ENCODE data around the gene RAC2.

The RAC2 gene

DNA sequence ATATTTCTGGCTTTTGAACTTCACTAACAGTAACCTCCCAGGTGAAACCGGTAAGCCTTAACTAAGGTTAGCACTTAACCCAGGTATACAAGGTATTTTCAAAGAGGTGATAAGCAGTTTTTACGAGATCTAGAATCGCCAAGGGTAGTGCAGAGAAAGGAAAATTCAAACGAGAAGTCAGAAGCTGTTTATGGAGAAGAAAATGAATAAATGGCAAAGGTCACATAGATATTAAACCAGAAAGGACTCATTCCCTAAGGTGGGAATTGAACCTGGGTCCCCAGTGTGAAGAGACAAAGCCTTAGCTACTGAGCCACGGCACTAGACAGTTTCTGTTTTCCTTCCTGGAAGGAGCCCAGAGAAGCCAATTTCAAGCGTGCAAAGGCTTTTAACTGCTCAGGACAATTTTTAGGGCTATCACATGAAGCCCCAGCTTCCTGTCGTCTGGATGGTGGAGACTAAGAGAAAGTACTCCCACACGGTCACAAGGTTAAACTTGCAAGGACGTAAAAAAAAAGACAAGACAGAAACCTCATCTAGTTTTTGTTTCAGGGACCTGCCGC is 50.4 kb downstream of the RAC2 start:
- no peak for TF ChIP-seq CTCF (IDR thresholded peaks at IDR 0.05; ENCODE audit: low read depth, low read length)
- H3K4me3 ChIP-seq (ENCODE audit: low read depth, low read length), result no peak overlapping the region

GRCh38 chr22:37192741-37193140 is 51.3 kb downstream of the RAC2 start:
- TF ChIP-seq CTCF (IDR thresholded peaks at IDR 0.05; ENCODE audit: low read depth, low read length), result no peak
- no peak overlapping the region for H3K4me3 ChIP-seq (ENCODE audit: low read depth, low read length)

- no peak for TF ChIP-seq CTCF (IDR thresholded peaks at IDR 0.05; ENCODE audit: low read depth, low read length)
- H3K4me3 ChIP-seq (ENCODE audit: low read depth, low read length), result no peak overlapping the region
These were observed 51.9 kb downstream of the RAC2 start for GRCh38 chr22:37192204-37192603.

DNA sequence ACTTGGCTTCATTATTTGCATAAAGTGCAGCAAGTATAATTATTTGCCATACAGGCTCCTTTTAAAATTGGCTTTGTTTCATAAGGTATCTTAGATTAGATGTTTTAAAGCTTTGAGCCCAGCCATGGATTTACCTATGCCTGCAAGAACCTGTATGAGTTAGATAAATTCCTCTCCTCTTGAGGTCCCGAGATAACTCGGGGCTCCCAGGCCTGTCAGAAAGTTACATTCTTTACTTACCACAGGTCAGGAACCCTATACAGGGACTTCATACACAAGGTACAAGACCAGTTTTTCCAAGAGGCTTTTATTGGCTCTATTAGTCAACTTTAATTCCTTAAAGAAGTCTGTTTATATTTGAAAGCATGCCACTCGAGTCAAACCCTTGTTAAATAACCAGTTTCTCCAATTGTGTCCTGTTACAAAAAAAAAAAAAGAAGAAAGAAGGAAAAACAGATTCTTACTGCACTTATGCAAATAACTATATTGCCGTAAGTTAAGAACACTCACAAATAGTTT is 53.7 kb downstream of the RAC2 start:
- no peak overlapping the region for H3K4me3 ChIP-seq (ENCODE audit: low read depth, low read length)
- no peak for TF ChIP-seq CTCF (IDR thresholded peaks at IDR 0.05; ENCODE audit: low read depth, low read length)

DNA sequence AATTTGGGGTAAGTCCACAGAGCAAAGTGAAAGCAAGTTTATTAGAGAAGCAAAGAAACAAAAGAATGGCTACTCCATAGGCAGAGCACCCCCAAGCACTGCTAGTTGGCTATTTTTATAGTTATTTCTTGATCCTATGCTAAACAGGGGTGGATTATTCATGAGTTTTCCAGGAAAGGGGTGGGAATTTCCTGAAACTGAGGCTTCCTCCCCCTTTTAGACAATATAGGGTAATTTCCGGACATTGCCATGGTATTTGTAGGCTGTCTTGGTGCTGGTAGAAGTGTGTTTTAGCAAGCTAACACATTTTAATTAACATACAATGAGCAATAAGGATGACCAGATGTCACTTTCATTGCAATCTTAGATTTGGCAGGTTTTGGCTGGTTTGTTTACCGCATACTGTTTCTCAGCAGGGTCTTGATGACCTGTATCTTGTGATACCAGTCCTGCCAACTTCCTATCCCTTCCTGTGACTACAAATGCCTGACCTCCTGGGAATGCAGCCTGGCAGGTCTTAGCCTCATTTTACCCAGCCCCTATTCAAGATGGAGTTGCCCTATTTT is 55.1 kb downstream of the RAC2 start:
- H3K4me3 ChIP-seq (ENCODE audit: low read depth, low read length), result no peak overlapping the region
- no peak for TF ChIP-seq CTCF (IDR thresholded peaks at IDR 0.05; ENCODE audit: low read depth, low read length)

DNA sequence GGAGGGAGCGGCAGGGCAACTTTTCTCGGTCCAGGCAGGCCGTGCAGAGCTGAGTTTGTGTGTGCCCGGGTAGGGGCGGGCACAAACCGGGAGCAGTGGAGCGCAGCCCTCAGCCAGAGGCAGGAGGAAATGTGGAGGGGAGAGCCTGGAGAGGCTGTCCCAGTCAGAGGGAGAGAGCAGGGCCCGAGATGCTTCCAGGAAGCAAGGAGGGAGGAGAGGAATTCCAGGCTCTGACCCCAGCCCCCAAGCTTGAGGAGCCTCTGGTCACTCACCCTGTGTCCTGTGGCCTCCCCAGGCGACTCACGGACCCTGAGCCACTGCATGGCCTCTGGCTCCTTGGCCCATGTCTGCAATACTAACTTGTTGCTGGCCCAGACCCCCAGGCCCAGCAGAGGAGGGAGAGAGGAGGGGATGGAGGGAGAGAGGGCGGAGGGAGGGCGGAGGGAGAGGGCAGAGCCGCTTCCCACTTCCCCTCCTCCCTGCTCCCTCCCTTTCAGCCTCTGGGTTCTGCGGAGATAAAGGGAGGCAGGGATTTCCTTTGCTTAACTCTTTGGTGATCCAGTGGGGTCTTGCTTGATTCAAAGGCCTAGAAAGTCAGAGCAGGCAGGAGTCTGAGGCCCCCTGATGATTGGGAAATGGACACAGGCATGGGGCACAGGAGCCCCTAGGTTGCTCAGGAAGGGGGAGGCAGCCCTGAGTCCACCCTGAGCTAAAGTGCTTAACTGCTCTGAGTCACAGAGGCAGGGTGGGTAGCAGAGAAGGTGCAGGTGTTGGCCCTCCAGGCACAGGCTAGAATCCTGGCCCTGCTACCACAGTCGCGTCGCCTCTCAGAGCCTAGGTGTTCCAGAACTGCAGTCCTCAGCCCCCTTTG is 55.9 kb downstream of the RAC2 start, which contains the start of gene C1QTNF6:
TSS of gene C1QTNF6 (minus strand) at position 357 of the 871 bp plus-strand sequence. CDS start at position 323, 34 bp downstream.
- H3K4me3 ChIP-seq (ENCODE audit: low read depth, low read length), result peak within 1 kb of the TSS; percentile 68
- TF ChIP-seq CTCF (IDR thresholded peaks at IDR 0.05; ENCODE audit: low read depth, low read length), result no peak

DNA sequence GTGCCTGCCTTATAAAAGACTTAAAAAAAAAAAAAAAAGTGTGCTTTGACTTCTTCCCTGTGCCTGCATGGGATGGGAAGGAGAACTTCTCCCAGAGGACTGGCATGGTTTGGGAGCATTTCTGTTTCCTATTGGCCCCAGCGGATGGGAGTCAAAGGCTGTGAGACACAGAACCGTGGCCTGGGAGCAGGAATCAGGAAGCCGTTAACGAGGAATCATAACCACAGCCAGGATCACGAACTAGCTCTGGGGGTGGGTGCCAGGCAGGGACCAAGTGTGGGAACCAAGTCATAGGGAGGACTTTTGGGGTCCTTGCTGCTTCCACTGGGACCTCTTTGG is 56.5 kb downstream of the RAC2 start:
- no peak for TF ChIP-seq CTCF (IDR thresholded peaks at IDR 0.05; ENCODE audit: low read depth, low read length)
- H3K4me3 ChIP-seq (ENCODE audit: low read depth, low read length), result peak overlapping the region; percentile 68
